Activated CD4-positive, CD25-positive, alpha-beta regulatory T cell treated with anti-CD3 and anti-CD28 coated beads, Interleukin-2, amount 50 U/mL, for 24 hours (primary cell): ENCODE data around the gene MPC1L.
"Not testable (repeated sequence)": the region's sequence is repeated elsewhere in the genome, so short reads cannot be mapped to it uniquely, and the experiment has no call there.

Experiments
- ATAC-seq, 2 donors: fragments of 150-1000 bp; cut with Tn5 transposase; one replicate each; pipeline ENCODE4 v1.10.0; 2021; ENCODE audit warnings: mild to moderate bottlenecking in 1 of 2, moderate library complexity in 1 of 2

Gene MPC1L

GRCh38 chrX:40623139-40623536, at the start of gene MPC1L:
TSS of gene MPC1L (plus strand) at chrX:40623428. CDS start at chrX:40623566, 138 bp downstream.
- no peak for ATAC-seq

- ATAC-seq: no peak
Measured at GRCh38 chrX:40573763-40574162, 49.5 kb upstream of the MPC1L start.

- not testable (repeated sequence) for ATAC-seq
Measured at GRCh38 chrX:40575411-40575810, 47.8 kb upstream of the MPC1L start.

DNA sequence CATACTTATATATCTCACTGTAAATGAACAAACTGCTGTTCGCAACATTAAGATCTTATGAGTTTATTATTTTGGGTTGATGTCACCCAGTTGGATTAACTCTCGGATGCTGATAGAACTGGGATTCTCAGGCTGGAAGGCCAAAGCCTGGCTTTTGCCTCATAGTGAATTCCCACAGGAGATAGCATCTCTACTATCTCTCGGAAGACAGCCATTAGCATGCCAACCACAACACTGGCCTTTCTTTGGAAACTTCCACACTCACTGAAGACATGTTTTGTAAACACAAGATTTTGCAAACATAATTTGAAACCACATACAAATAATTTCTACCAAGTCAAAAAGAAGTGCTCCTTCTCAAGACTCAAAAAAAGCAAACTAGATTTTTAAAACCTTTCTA, 46.9 kb upstream of the MPC1L start:
- ATAC-seq: no peak

DNA sequence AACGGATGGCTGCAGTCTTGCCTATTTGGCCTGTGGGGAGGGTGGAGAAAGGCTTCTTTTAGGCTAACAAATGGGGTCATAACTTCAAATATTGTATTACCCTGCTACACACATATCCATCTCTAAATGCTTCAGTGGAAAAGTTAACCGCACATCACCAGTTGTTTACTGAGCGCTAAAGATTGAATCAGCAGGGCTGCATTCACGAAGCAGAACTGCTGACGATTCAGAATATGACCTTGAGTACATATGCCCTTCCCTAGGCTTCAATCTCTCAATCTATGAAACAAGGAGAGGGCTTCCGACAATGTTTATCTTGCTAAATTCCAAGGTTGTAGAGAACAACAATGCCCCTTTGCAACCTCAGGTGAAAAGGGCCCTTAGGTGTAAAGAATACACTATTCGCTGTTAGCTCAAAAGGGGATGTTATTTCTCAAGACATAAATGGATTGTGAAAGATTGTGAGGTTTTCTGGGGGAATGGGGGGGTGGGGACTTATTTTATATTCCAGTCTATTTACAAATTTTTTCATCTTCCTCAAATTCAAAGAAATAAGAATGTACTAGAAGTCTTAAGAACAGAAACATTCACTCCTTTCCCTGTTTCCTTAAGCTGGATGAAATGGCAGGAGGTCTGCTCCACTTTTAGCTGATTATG, 45.1 kb upstream of the MPC1L start:
- ATAC-seq: no peak

- ATAC-seq: no peak
Measured at GRCh38 chrX:40579141-40579540, 44.1 kb upstream of the MPC1L start.

- ATAC-seq: peak in 1 of 2 donors; percentile 30
Measured at GRCh38 chrX:40579900-40580536, 43.2 kb upstream of the MPC1L start.

DNA sequence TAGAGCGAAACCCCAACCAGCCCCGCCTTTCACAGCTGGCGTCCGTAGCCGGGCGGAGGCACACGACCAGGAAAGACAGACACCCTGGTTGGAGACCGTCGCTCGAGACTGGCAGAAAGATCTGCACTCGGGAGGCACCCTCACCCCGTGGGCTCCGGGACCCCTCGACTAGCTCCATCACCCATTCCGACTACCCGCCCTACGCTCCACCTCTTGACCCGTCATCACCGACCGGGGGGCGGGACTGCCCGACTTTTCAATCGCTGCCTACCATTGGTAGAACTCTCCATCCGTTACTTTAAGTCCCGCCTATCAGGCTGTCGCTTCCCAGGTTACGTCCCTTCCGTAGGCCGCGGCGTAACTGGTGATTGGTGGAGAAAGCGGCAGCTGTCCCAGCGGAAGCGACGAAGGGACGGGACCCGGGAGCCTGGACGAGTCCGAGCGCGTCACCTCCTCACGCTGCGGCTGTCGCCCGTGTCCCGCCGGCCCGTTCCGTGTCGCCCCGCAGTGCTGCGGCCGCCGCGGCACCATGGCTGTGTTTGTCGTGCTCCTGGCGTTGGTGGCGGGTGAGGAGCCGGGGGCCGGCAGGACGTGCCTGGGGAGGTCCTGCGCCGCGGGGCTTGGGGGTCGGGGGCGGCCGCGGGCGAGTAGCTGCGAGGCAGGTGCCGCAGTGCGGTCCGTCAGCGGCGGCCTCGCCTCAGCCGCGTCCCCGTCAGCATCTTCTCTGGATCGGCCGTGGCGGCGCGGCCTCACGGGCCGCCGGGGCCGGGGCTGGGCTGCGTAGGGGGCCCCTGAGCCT, 42.5 kb upstream of the MPC1L start, which contains the start of gene ATP6AP2:
Gene ATP6AP2 (plus strand): TSS at position 434 of the 799 bp plus-strand sequence. CDS start 96 bp downstream, at position 530.
- ATAC-seq: peak; percentile 97 to 98

DNA sequence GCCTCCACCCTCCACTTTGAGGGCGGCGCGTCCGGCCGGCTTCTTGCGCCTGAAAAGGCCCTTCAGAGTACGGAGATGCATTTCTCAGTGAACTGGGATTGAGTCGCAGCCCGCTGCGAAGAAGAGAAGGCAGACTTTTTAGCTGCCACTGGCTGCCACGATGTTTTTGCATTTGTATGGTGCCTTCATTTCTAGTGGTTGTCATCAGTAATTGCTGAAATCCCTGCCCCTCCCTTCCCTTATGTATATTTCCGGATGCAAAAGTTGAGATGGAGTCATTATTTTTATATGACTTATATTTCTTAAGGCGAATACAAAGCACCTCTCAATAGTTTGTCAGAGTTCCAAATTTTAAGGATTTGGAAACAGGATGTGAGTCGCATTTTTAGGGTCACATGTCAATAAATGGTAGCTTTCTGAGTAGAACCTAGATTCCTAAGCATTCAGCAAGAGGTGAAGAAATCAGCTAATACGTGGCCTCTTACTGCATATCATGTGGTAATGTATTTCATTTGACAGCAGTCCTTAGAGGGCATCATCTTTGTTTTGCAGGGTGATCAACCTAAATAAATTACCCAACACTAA, 41.8 kb upstream of the MPC1L start:
- peak in 1 of 2 donors; percentile 2 for ATAC-seq

DNA sequence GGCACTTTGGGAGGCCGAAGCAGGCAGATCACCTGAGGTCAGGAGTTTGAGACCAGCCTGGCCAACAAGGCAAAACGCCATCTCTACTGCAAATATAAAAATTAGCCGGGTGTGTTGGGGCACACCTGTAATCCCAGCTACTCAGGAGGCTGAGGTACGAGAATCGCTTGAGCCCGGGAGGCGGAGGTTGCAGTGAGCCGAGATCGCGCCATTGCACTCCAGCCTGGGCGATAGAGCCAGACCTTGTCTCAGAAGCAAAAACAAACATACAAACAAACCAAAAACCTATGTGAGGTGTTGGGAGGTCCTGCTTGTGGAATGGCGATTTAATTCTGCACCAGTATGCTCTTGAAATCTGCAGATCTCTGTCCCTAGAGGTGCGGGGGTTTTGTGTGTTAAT, 41.0 kb upstream of the MPC1L start:
- ATAC-seq: not testable (repeated sequence)

- ATAC-seq: no peak
Measured at GRCh38 chrX:40582811-40583210, 40.4 kb upstream of the MPC1L start.

- ATAC-seq: peak; percentile 32 to 41
Measured at GRCh38 chrX:40587623-40588022, 35.6 kb upstream of the MPC1L start.

GRCh38 chrX:40589616-40590321, 33.5 kb upstream of the MPC1L start:
- ATAC-seq: peak; percentile 95 to 97

- no peak for ATAC-seq
Measured at GRCh38 chrX:40603446-40603845, 19.8 kb upstream of the MPC1L start.

- no peak for ATAC-seq
Measured at GRCh38 chrX:40607381-40607780, 15.8 kb upstream of the MPC1L start.

DNA sequence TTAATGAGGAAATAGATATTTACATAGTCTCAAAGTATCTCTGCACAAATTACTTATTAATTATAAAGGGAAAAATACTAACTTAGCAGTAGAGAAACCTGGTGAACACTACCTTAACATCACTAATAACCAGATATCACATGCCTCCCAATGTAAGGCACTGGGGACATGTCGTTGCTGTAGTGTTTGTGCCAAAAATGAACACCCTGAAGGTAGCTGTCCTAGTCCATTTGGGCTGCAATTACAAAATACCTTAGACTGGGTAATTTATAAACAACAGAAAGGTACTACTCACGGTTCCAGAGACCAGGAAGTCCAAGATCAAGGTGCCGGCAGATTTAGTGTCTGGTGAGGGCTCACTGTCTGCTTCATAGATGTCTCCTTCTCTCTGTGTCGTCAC, 10.7 kb upstream of the MPC1L start:
- ATAC-seq: no peak

- ATAC-seq: no peak
Measured at GRCh38 chrX:40615976-40616375, 7.3 kb upstream of the MPC1L start.

DNA sequence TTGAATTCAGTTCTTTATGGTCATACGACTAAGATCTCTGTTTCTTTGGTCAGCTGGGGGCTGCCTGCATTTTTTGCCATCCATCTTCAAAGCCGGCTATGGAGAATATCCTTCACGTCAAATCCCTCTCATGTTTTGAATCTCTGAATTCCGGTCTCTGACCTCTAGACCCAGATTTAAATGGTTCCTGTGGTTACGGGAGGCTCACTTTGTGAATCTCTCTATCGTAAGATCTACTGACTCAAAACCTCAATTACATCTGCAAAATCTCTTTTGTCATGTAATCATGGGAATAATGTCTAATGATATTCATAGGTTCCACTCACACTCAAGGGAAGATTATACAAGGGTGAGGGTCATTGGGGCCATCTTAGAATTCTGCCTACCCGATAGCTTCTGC, 5.7 kb upstream of the MPC1L start:
- no peak for ATAC-seq

DNA sequence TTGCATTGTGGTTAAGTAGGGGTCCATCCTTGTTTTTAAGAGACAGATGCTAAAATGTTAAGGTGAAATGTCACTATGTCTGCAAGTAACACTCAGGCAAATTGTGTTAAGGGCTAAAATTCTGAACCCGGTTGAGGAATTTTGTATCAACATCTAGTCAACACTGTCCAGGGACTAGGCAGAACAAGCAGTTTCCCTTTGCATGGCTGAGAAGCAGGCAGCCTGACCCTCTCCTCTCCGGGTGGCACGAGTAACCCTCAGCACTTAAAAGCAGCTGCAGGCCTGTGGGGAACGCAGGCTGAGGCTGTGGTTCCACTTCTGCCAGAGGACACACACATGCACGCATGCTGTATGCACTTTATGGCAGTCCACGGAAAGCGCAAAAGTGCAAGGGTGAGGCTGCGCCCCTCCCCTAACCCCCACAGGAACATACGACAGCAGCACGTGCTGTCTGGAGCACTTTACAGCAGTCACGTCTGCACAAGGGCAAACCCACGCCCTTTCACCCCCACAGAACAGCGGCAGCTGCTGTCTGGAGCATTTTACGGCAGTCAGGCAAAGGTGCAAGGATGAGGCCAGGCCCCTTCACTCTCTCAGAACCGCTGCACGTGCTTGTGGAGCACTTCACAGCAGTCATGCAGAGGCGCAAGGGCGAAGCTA, 619 bp upstream of the MPC1L start:
- no peak for ATAC-seq

- ATAC-seq: no peak
Measured at GRCh38 chrX:40623665-40624064, 437 bp downstream of the MPC1L start.

DNA sequence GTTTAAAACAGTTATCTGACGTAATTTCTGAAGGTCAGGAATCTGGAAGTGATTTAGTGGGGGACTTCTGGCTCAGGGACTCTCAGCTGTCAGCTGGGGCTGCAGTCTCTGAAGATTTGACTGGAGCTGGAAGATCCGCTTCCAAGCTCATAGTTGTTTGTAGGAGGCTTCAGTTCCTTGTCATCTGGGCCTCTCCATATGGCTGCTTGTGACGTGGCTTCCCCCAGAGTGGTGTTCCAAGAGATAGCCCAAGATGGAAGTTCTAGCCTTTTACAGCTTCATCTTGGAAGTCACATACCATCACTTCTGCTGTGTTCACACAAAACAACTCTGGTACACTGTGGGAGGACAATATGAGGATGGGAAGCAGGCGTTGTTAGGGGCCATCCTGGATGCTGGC, 2.1 kb downstream of the MPC1L start:
- ATAC-seq: no peak

GRCh38 chrX:40628506-40628905, 5.3 kb downstream of the MPC1L start:
- no peak for ATAC-seq
